Loucy (cell line): Measurements from ENCODE around the gene NR2C1.

Experiments
- CTCF ChIP-seq: fragments of 200-600 bp; sonication (generic); conservative IDR thresholded peaks from 2 replicates; pipeline ENCODE4 v1.5.1; 2014; ENCODE audit warnings: mild to moderate bottlenecking, antibody characterized with exemption, low read length
- EZH2phosphoT487 ChIP-seq: fragments of 200-600 bp; IDR thresholded peaks from 2 replicates; pipeline ENCODE4 v1.6.1; 2018; ENCODE audit warnings: antibody characterized with exemption, mild to moderate bottlenecking, moderate library complexity, borderline replicate concordance

DNA sequence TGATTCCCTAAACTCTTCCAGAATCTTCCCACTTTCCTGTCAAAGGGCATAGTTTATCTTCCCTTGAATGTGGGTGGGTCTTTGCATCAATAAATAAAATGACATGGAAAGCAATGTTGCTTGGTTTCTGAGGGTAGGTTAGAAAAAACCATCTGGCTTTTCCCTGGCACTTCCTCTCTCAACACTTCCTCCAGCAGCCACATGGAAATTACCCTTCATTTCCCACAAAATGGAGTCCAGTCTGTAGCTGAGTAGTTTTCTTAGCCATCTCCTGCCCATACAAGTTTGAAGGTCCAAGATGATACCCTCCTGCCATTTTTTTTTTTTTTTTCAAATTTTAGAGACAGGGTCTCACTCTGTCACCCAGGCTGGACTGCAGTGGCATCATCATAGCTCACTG, 58.9 kb downstream of the NR2C1 start:
- TF ChIP-seq CTCF (no peak), EZH2phosphoT487 (no peak)
